Liver (tissue), 9 donors: Measurements from ENCODE around the gene FRK. TPM values are rescaled to one million over a fixed set of nuclear protein-coding genes. Genes with fewer than 3 reads are reported as not detected.

ENCODE experiments used
- DNase-seq: peaks from one replicate; pipeline ENCODE4 v3.0.0-alpha.2; 2017; ENCODE audit warnings: low spot score
- H3K27ac ChIP-seq, 2 donors: one replicate each; pipeline ENCODE4 v1.7.0; 2013; ENCODE audit warnings: inconsistent platforms in 2 of 2, low read length in 2 of 2, control low read depth in 1 of 2, low read depth in 1 of 2, mild to moderate bottlenecking in 1 of 2
- H3K27me3 ChIP-seq, 4 donors: one replicate each; pipeline versions ENCODE4 v1.6.1 to v1.7.0; 2013; ENCODE audit warnings: low read length in 3 of 4, inconsistent platforms in 1 of 4, mild to moderate bottlenecking in 1 of 4, moderate library complexity in 1 of 4; ENCODE audit not compliant: control insufficient read depth in 4 of 4, insufficient read depth in 4 of 4
- H3K36me3 ChIP-seq, 4 donors: one replicate each; pipeline versions ENCODE4 v1.6.1 to v1.7.0; 2013; ENCODE audit warnings: low read length in 3 of 4, mild to moderate bottlenecking in 3 of 4, low read depth in 1 of 4, moderate library complexity in 1 of 4; ENCODE audit not compliant: control insufficient read depth in 4 of 4, insufficient read depth in 3 of 4
- H3K4me1 ChIP-seq, 4 donors: one replicate each; pipeline versions ENCODE4 v1.6.1 to v1.7.0; 2013; ENCODE audit warnings: low read length in 3 of 4, mild to moderate bottlenecking in 3 of 4, moderate library complexity in 1 of 4; ENCODE audit not compliant: control insufficient read depth in 4 of 4, insufficient read depth in 4 of 4
- H3K4me3 ChIP-seq, 3 donors: one replicate each; pipeline versions ENCODE4 v1.6.1 to v1.7.0; 2013; ENCODE audit warnings: low read length in 3 of 3, control low read depth in 1 of 3, low read depth in 1 of 3, mild to moderate bottlenecking in 1 of 3
- H3K9ac ChIP-seq, 2 donors: one replicate each; pipeline ENCODE4 v1.7.0; 2013; ENCODE audit warnings: low read length in 2 of 2, mild to moderate bottlenecking in 2 of 2, moderate library complexity in 2 of 2, control low read depth in 1 of 2, low read depth in 1 of 2
- H3K9me3 ChIP-seq, 4 donors: one replicate each; pipeline versions ENCODE4 v1.6.1 to v1.7.0; 2013; ENCODE audit warnings: low read length in 3 of 4; ENCODE audit not compliant: control insufficient read depth in 4 of 4
- FOXA1 ChIP-seq: IDR thresholded peaks from 2 replicates; pipeline ENCODE4 v1.6.1; 2016; ENCODE audit warnings: antibody characterized with exemption
- FOXA2 ChIP-seq: IDR thresholded peaks from 2 replicates; pipeline ENCODE4 v1.6.1; 2016; ENCODE audit warnings: antibody characterized with exemption
- HNF4A ChIP-seq, 2 donors: conservative IDR thresholded peaks; 2 replicates each; pipeline ENCODE4 v1.6.1; 2016; ENCODE audit warnings: antibody characterized with exemption in 2 of 2, mild to moderate bottlenecking in 2 of 2
- HNF4G ChIP-seq: IDR thresholded peaks from 2 replicates; pipeline ENCODE4 v1.6.1; 2016; ENCODE audit warnings: antibody characterized with exemption
- JUND ChIP-seq, 2 donors: IDR thresholded peaks; 2 replicates each; pipeline ENCODE4 v1.6.1; 2016; ENCODE audit warnings: antibody characterized with exemption in 2 of 2
- RAD21 ChIP-seq, 2 donors: IDR thresholded peaks; 2 replicates each; pipeline ENCODE4 v1.6.1; 2016; ENCODE audit warnings: antibody characterized with exemption in 2 of 2, mild to moderate bottlenecking in 2 of 2
- SP1 ChIP-seq: IDR thresholded peaks from 2 replicates; pipeline ENCODE4 v1.6.1; 2018; ENCODE audit warnings: antibody characterized with exemption, mild to moderate bottlenecking
- TAF1 ChIP-seq: conservative IDR thresholded peaks from 2 replicates; pipeline ENCODE4 v1.6.1; 2016; ENCODE audit warnings: antibody characterized with exemption, mild to moderate bottlenecking
- YY1 ChIP-seq: IDR thresholded peaks from 2 replicates; pipeline ENCODE4 v1.6.1; 2016; ENCODE audit warnings: antibody characterized with exemption, mild to moderate bottlenecking
- WGBS: extraction: QIAGEN DNeasy Blood & Tissue Kit; methylation state at CpG from one replicate; pipeline ENCODE4 v1.1.7; 2013; 5-methylcytosine and 5-hydroxymethylcytosine counted together
- polyA plus RNA-seq, 2 donors: library from polyadenylated mRNA; stranded (reverse) in 1 of 2; unstranded in 1 of 2; fragments of 200-250 nt in 1 of 2; fragments of >200 nt in 1 of 2; fragmentation: Nextera tagmentation in 1 of 2; extraction: Ambion mirVana in 1 of 2; gene quantifications; one replicate each; pipeline versions ENCODE4 v1.2.1 to v1.2.3, GENCODE V29; 2013 to 2015
- total RNA-seq, 2 donors: library from RNA; depleted of rRNA; stranded (reverse); fragments of >200 nt; gene quantifications; one replicate each; pipeline ENCODE4 v1.2.3, GENCODE V29; 2014
- TF ChIP-seq, protein P1 (sequence below): IDR thresholded peaks from 2 replicates; pipeline ENCODE4 v1.6.1; 2016; ENCODE audit warnings: antibody characterized with exemption
- TF ChIP-seq, protein P2 (sequence below): IDR thresholded peaks from 2 replicates; pipeline ENCODE4 v1.6.1; 2016; ENCODE audit warnings: antibody characterized with exemption
- TF ChIP-seq, protein P3 (sequence below): fragments of 150-350 bp; IDR thresholded peaks from 2 replicates; pipeline ENCODE4 v1.5.1; 2017; ENCODE audit warnings: improper control_type of control experiment, low read depth, low read length; ENCODE audit not compliant: missing input control
- TF ChIP-seq, protein P4 (sequence below): IDR thresholded peaks from 2 replicates; pipeline ENCODE4 v1.6.1; 2016; ENCODE audit warnings: antibody characterized with exemption, mild to moderate bottlenecking
- donor health status: healthy.
- donor health status: healthy.
- donor health status: healthy.
- donor health status: healthy.
- donor health status: healthy.

The FRK gene
- total and polyA plus RNA-seq, 4 donors = 3.6 to 26.8 (median 5.3) TPM

DNA sequence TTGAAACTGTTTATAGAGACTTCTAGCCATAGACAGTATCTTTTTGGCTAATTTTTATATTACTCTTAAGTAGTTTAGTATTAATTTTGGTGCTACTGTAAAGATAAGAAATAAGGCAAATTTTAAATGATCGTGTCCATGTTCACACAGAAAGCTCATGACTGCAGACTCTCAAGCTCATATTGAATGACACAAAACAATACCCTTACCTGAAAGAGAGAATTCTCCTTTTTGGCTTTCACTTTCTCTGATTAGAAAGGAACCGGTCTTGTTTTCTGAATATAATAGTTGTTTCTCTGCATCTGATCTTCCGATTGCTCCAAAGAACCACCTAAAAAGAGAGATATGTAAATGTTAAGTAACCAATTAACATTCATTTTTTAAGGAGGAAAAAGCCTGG lies 57.0 kb downstream of the FRK start:
- Histone ChIP-seq H3K36me3 (peaks cover 0 to 17% (median 6%) of the 10 kb centered on the region in 4 donors), H3K27ac (no peak overlapping the region), H3K27me3 (no peaks in the 10 kb centered on the region), H3K4me1 (peaks cover 0 to 5% (median 3%) of the 10 kb centered on the region in 4 donors), H3K9me3 (no peaks in the 10 kb centered on the region), H3K9ac (no peak overlapping the region), H3K4me3 (no peak overlapping the region)
- TF ChIP-seq, protein P1, sequence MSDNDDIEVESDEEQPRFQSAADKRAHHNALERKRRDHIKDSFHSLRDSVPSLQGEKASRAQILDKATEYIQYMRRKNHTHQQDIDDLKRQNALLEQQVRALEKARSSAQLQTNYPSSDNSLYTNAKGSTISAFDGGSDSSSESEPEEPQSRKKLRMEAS = no peak
- TF ChIP-seq, protein P2, sequence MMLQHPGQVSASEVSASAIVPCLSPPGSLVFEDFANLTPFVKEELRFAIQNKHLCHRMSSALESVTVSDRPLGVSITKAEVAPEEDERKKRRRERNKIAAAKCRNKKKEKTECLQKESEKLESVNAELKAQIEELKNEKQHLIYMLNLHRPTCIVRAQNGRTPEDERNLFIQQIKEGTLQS = no peak
- no peak for TF ChIP-seq HNF4A (conservative IDR thresholded peaks at IDR 0.05)
- TF ChIP-seq, protein P3, sequence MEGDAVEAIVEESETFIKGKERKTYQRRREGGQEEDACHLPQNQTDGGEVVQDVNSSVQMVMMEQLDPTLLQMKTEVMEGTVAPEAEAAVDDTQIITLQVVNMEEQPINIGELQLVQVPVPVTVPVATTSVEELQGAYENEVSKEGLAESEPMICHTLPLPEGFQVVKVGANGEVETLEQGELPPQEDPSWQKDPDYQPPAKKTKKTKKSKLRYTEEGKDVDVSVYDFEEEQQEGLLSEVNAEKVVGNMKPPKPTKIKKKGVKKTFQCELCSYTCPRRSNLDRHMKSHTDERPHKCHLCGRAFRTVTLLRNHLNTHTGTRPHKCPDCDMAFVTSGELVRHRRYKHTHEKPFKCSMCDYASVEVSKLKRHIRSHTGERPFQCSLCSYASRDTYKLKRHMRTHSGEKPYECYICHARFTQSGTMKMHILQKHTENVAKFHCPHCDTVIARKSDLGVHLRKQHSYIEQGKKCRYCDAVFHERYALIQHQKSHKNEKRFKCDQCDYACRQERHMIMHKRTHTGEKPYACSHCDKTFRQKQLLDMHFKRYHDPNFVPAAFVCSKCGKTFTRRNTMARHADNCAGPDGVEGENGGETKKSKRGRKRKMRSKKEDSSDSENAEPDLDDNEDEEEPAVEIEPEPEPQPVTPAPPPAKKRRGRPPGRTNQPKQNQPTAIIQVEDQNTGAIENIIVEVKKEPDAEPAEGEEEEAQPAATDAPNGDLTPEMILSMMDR = no peak
- TF ChIP-seq SP1 = no peak
- no peak for TF ChIP-seq HNF4G
- no peak for TF ChIP-seq YY1
- TF ChIP-seq FOXA2 = no peak
- TF ChIP-seq TAF1 = no peak
- 81% methylated on average over 3 of the region's 3 CpGs for WGBS
- DNase-seq = no peak

DNA sequence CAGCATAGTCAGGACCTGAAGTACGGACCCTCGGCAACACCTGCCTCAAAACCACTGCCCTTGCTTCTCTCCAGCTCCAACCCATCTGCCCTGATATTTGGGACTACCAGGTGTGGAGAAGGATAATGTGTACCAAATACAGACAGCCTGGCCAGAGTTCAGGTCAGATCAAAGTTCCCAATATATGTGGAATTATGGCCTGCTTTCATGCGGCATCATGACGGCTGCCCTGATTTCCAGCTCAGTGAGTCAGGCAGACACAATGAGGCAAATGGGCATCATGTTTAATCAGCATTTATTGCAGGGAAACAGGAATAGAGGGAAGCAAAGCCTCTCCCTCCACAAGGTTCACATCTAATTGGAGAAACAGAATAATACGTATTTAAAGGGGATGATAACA lies 57.9 kb downstream of the FRK start:
- TF ChIP-seq HNF4G (no peak), FOXA2 (no peak), RAD21 (IDR thresholded peaks at IDR 0.05) (no peak), JUND (IDR thresholded peaks at IDR 0.05) (no peak), SP1 (no peak), FOXA1 (no peak)
- TF ChIP-seq, protein P2 = no peak
- TF ChIP-seq, protein P4, sequence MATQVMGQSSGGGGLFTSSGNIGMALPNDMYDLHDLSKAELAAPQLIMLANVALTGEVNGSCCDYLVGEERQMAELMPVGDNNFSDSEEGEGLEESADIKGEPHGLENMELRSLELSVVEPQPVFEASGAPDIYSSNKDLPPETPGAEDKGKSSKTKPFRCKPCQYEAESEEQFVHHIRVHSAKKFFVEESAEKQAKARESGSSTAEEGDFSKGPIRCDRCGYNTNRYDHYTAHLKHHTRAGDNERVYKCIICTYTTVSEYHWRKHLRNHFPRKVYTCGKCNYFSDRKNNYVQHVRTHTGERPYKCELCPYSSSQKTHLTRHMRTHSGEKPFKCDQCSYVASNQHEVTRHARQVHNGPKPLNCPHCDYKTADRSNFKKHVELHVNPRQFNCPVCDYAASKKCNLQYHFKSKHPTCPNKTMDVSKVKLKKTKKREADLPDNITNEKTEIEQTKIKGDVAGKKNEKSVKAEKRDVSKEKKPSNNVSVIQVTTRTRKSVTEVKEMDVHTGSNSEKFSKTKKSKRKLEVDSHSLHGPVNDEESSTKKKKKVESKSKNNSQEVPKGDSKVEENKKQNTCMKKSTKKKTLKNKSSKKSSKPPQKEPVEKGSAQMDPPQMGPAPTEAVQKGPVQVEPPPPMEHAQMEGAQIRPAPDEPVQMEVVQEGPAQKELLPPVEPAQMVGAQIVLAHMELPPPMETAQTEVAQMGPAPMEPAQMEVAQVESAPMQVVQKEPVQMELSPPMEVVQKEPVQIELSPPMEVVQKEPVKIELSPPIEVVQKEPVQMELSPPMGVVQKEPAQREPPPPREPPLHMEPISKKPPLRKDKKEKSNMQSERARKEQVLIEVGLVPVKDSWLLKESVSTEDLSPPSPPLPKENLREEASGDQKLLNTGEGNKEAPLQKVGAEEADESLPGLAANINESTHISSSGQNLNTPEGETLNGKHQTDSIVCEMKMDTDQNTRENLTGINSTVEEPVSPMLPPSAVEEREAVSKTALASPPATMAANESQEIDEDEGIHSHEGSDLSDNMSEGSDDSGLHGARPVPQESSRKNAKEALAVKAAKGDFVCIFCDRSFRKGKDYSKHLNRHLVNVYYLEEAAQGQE = no peak

More for the DNA sequence above, 57.9 kb downstream of the FRK start:
- no peaks in the 10 kb centered on the region for H3K27me3 ChIP-seq
- H3K9me3 ChIP-seq = no peaks in the 10 kb centered on the region
- H3K9ac ChIP-seq = no peak overlapping the region
- H3K4me1 ChIP-seq = peaks cover 0 to 6% (median 2%) of the 10 kb centered on the region in 4 donors
- DNase-seq = no peak
- H3K27ac ChIP-seq = no peak overlapping the region
- WGBS = 87% methylated on average over 5 of the region's 5 CpGs
- H3K36me3 ChIP-seq = peaks cover 0 to 17% (median 6%) of the 10 kb centered on the region in 4 donors
- no peak overlapping the region for H3K4me3 ChIP-seq
